K562 (cell line): ENCODE results near the gene ATRIP. TPM values are rescaled to one million over a fixed set of nuclear protein-coding genes. Genes with fewer than 3 reads are reported as not detected.

Source experiments
- ATAC-seq: fragments of 200-7000 bp; cut with Tn5 transposase; 3 replicates; pipeline ENCODE4 v1.9.1; 2020; ENCODE audit warnings: moderate library complexity
- BruUV-seq: library from RNA; stranded (reverse); fragments of 400-500 nt; replicated peaks from 2 replicates; lab custom pipeline; 2021; lab: Mats Ljungman, UMichigan
- CTCF ChIA-PET: fragments of 300-600 bp; formaldehyde crosslinking; extraction: SDS; loops from one replicate; lab custom pipeline; 2021; ENCODE audit warnings: low intra/inter-chr PET ratio; lab: Yijun Ruan, JAX
- POLR2A ChIA-PET: fragments of 300-600, 350-650 bp; sonication (Branson Sonifier 250); formaldehyde crosslinking; extraction: SDS; loops from one replicate; lab custom pipeline; 2021; ENCODE audit warnings: antibody characterized with exemption, inconsistent platforms; lab: Yijun Ruan, JAX
- DNase-seq, 4 experiments: peaks; one replicate each; pipeline versions ENCODE4 v3.0.0 to v3.0.0-alpha.2; 2011 to 2018; ENCODE audit warnings: low spot score in 3 of 4, mixed read lengths in 3 of 4; ENCODE audit errors: extremely low read depth in 1 of 4
- FAIRE-seq: peaks from 2 replicates; lab custom pipeline; 2011; peaks lifted over from hg19 to GRCh38; lab: Jason Lieb, UNC
- H2AFZ ChIP-seq: 2 replicates; pipeline ENCODE4 v1.6.0; 2011; ENCODE audit warnings: low read depth, low read length, control low read depth, inconsistent platforms
- H3K27ac ChIP-seq: fragments of 200-600 bp; 3 replicates; pipeline ENCODE4 v1.8.0; 2011; ENCODE audit warnings: low read depth, mild to moderate bottlenecking, control low read depth, inconsistent platforms, low read length, moderate library complexity, mixed read lengths; ENCODE audit errors: extremely low read depth
- H3K27me3 ChIP-seq, 2 experiments: fragments of 300-600 bp in 1 of 2; 2 replicates in 1 of 2; 3 replicates in 1 of 2; pipeline versions ENCODE4 v1.6.0 to v1.8.0; 2011; ENCODE audit warnings: inconsistent platforms in 2 of 2, low read length in 2 of 2, mild to moderate bottlenecking in 1 of 2, mixed read lengths in 1 of 2, moderate library complexity in 1 of 2; ENCODE audit not compliant: control insufficient read depth in 2 of 2, insufficient read depth in 2 of 2
- H3K36me3 ChIP-seq: fragments of 300-600 bp; 3 replicates; pipeline ENCODE4 v1.8.0; 2011; ENCODE audit warnings: mild to moderate bottlenecking, low read length, inconsistent platforms; ENCODE audit not compliant: control insufficient read depth, insufficient read depth
- H3K4me1 ChIP-seq, 2 experiments: fragments of 200-600 bp in 1 of 2; replicated peaks in 1 of 2; 2 replicates in 1 of 2; 3 replicates in 1 of 2; pipeline versions ENCODE4 v1.5.1 to v1.8.0; 2011; ENCODE audit warnings: inconsistent platforms in 2 of 2, low read length in 2 of 2, mild to moderate bottlenecking in 1 of 2, mixed read lengths in 1 of 2, moderate library complexity in 1 of 2; ENCODE audit not compliant: control insufficient read depth in 2 of 2, insufficient read depth in 2 of 2
- H3K4me2 ChIP-seq: 2 replicates; pipeline ENCODE4 v1.6.1; 2011; ENCODE audit warnings: low read length, control low read depth, inconsistent platforms, mixed read lengths; ENCODE audit not compliant: insufficient read depth
- H3K4me3 ChIP-seq: fragments of 200-600 bp; sonication (generic), shearing (Covaris generic); 2 replicates; pipeline ENCODE4 v1.5.1; 2016; ENCODE audit warnings: control low read depth, inconsistent platforms
- H3K79me2 ChIP-seq: fragments of 200-600 bp; 3 replicates; pipeline ENCODE4 v1.8.0; 2011; ENCODE audit warnings: low read length, inconsistent platforms; ENCODE audit not compliant: control insufficient read depth, insufficient read depth
- H3K9ac ChIP-seq, 2 experiments: 2 replicates each; pipeline versions ENCODE4 v1.6.0 to v1.6.1; 2011; ENCODE audit warnings: low read depth in 2 of 2, low read length in 2 of 2, control low read depth in 1 of 2, inconsistent platforms in 1 of 2, mild to moderate bottlenecking in 1 of 2, mixed read lengths in 1 of 2; ENCODE audit not compliant: insufficient read depth in 1 of 2
- H3K9me1 ChIP-seq: one replicate; pipeline ENCODE4 v1.6.0; 2011; ENCODE audit warnings: inconsistent platforms, mild to moderate bottlenecking, low read length, moderate library complexity; ENCODE audit not compliant: control insufficient read depth, insufficient read depth
- H3K9me3 ChIP-seq: replicated peaks from 2 replicates; pipeline ENCODE4 v1.5.1; 2011; ENCODE audit warnings: low read depth, low read length, inconsistent platforms; ENCODE audit not compliant: control insufficient read depth, insufficient read depth
- H4K20me1 ChIP-seq: replicated peaks from 2 replicates; pipeline ENCODE4 v1.6.1; 2011; ENCODE audit warnings: low read length, inconsistent platforms, mixed read lengths; ENCODE audit not compliant: control insufficient read depth, insufficient read depth
- CEBPZ ChIP-seq: fragments of 150-350 bp; IDR thresholded peaks from 2 replicates; pipeline ENCODE4 v1.6.1; 2014; ENCODE audit warnings: low read depth, mild to moderate bottlenecking, low read length, borderline replicate concordance
- CSDE1 ChIP-seq, 2 experiments: fragments of 450-650 bp; IDR thresholded peaks; 2 replicates each; pipeline ENCODE4 v1.6.1; 2016; ENCODE audit warnings: mild to moderate bottlenecking in 1 of 2
- HINFP ChIP-seq: fragments of 450-650 bp; conservative IDR thresholded peaks from 2 replicates; pipeline ENCODE4 v1.6.1; 2016; ENCODE audit warnings: missing genetic modification characterization, low read depth, mild to moderate bottlenecking, control low read depth, missing compliant biosample characterization
- IRF9 ChIP-seq: fragments of 450-650 bp; IDR thresholded peaks from 2 replicates; pipeline ENCODE4 v1.6.1; 2016; ENCODE audit warnings: missing biosample characterization, missing genetic modification characterization
- NR3C1 ChIP-seq: sonication (generic); formaldehyde crosslinking; IDR thresholded peaks from 2 replicates; pipeline ENCODE4 v1.8.1; 2022; ENCODE audit warnings: missing genetic modification reagents
- NRF1 ChIP-seq, 2 experiments: fragments of 450-650 bp; IDR thresholded peaks in 1 of 2; conservative IDR thresholded peaks in 1 of 2; 2 replicates each; pipeline ENCODE4 v1.6.1; 2014; ENCODE audit warnings: mild to moderate bottlenecking in 2 of 2
- PPARD ChIP-seq: fragments of 250-450 bp; sonication (Bioruptor Pico); IDR thresholded peaks from 2 replicates; pipeline ENCODE4 v1.8.0; 2022; ENCODE audit warnings: inconsistent platforms, mild to moderate bottlenecking, moderate library complexity
- ZFX ChIP-seq: sonication (generic); formaldehyde crosslinking; IDR thresholded peaks from 2 replicates; pipeline ENCODE4 v1.8.0; 2022; ENCODE audit warnings: mild to moderate bottlenecking, missing genetic modification reagents, moderate library complexity
- ZNF263 ChIP-seq: sonication (generic); formaldehyde crosslinking; IDR thresholded peaks from 2 replicates; pipeline ENCODE4 v1.8.0; 2022; ENCODE audit warnings: mild to moderate bottlenecking, missing genetic modification reagents, borderline replicate concordance
- ZNF717 ChIP-seq: fragments of 250-450 bp; sonication (Bioruptor Pico); IDR thresholded peaks from 2 replicates; pipeline ENCODE4 v1.5.0; 2021
- ZNF766 ChIP-seq: fragments of 200-800 bp; sonication (Bioruptor generic); conservative IDR thresholded peaks from 2 replicates; pipeline ENCODE4 v1.6.1; 2016; ENCODE audit warnings: missing genetic modification characterization, missing compliant biosample characterization
- WGBS: fragments of 100-300 bp; shearing (Covaris generic); methylation state at CpG from one replicate; pipeline ENCODE4 v1.1.6; 2016; ENCODE audit warnings: low coverage, mixed read lengths; ENCODE audit not compliant: insufficient coverage; ENCODE audit errors: missing lambda C conversion rate; 5-methylcytosine and 5-hydroxymethylcytosine counted together
- in situ Hi-C: fragments of 300-500 bp; cut with MboI; formaldehyde crosslinking; loops from 4 replicates; pipeline ENCODE4 v1.15.0; 2018; ENCODE audit warnings: inconsistent platforms, mixed read lengths
- intact Hi-C: fragments of 100-400 bp; cut with micrococcal nuclease; formaldehyde crosslinking; loops from 2 replicates; pipeline ENCODE4 v1.14.2; 2022
- polyA plus RNA-seq, 8 experiments: library from polyadenylated mRNA; depleted of rRNA in 4 of 8; stranded (reverse) in 5 of 8; unstranded in 3 of 8; fragments of >200 nt; fragmentation: Nextera tagmentation in 2 of 8; fragmentation: Illumina TruSeq in 1 of 8; extraction: Ambion mirVana in 2 of 8; extraction: Trizol in 1 of 8; gene quantifications; 2 replicates each; pipeline versions ENCODE4 v1.2.1 to v1.2.3, GENCODE V29; 2011 to 2014; ENCODE audit warnings: inconsistent platforms in 1 of 8, missing spikeins in 1 of 8
- total RNA-seq, 7 experiments: library from RNA; depleted of rRNA in 6 of 7; stranded (reverse); fragments of >200 nt in 6 of 7; fragmentation: Illumina TruSeq in 2 of 7; extraction: Trizol in 2 of 7; gene quantifications; 2 replicates each; pipeline versions ENCODE4 v1.2.1 to v1.2.3, GENCODE V29; 2011 to 2021; ENCODE audit warnings: low replicate concordance in 1 of 7
- TF ChIP-seq, protein P1 (sequence below): fragments of 450-650 bp; formaldehyde crosslinking; IDR thresholded peaks from 2 replicates; pipeline ENCODE4 v1.4.0; 2020; ENCODE audit warnings: mild to moderate bottlenecking, moderate library complexity
- TF ChIP-seq, protein P2 (sequence below): fragments of 450-650 bp; conservative IDR thresholded peaks from 2 replicates; pipeline ENCODE4 v1.6.1; 2016; ENCODE audit warnings: missing genetic modification characterization, low read depth, mild to moderate bottlenecking, missing compliant biosample characterization, moderate library complexity

The ATRIP gene
- total and polyA plus RNA-seq, 9 of the 15 experiments (the other 6 are each of a cell fraction or from before 2014, with no cell fraction given): 1.7 to 15.7 (median 10.5) TPM

GRCh38 chr3:48436855-48437254 is 9.7 kb upstream of the ATRIP start:
- Histone ChIP-seq H4K20me1 (no peaks in the 10 kb centered on the region), H3K9me3 (no peaks in the 10 kb centered on the region), H3K4me1 (peaks cover 16 to 17% of the 10 kb centered on the region in 2 experiments; a peak in 4 of 5 replicates), H3K4me3 (no peak overlapping the region), H3K36me3 (peaks cover 34% of the 10 kb centered on the region; the same call in 2 of the 3 replicates), H3K9ac (peak overlapping the region in 1 of 2 experiments; percentile 47; a peak in 1 of 4 replicates), H2AFZ (no peak overlapping the region), H3K79me2 (peaks cover 32% of the 10 kb centered on the region), H3K4me2 (no peak overlapping the region), H3K27me3 (no peaks in the 10 kb centered on the region; a peak in 1 of 5 replicates), H3K27ac (no peak overlapping the region), H3K9me1 (peaks cover 6% of the 10 kb centered on the region)
- POLR2A ChIA-PET: interaction anchor here (0.5 to 2.3 kb wide), 8 partner anchors 9 to 279 kb away, joined by 3 to 21 read pairs (median 4); partner anchors contain the start of genes ATRIP and CDC25A
- FAIRE-seq: no peak
- WGBS: 67% methylated on average over 5 of the region's 7 CpGs
- intact Hi-C loops (loop anchor here (1.0 to 2.0 kb wide), 4 partner anchors 36 to 242 kb away; no protein-coding TSS in a partner anchor), in situ Hi-C loops (loop anchor here (5.0 to 10.0 kb wide), 4 partner anchors 35 to 242 kb away; no protein-coding TSS in a partner anchor)
- DNase-seq: no peak
- CTCF ChIA-PET: interaction anchor here (0.6 to 4.6 kb wide), 4 partner anchors 36 to 1746 kb away, joined by 3 to 59 read pairs (median 26); no protein-coding TSS in a partner anchor
- ATAC-seq: no peak
- BruUV-seq: no TSS peak
- TF ChIP-seq ZNF263 (no peak), CEBPZ (no peak), NR3C1 (CRISPR knock-in tag) (no peak), ZNF766 (CRISPR knock-in tag) (no peak), ZFX (CRISPR knock-in tag) (no peak), CSDE1 (IDR thresholded peaks at IDR 0.05) (no peak), ZNF717 (no peak), PPARD (CRISPR knock-in tag) (no peak), NRF1 (conservative IDR thresholded peaks at IDR 0.05 in 1 of 2, IDR thresholded peaks at IDR 0.05 in 1 of 2) (no peak), IRF9 (tag) (no peak), HINFP (no peak)
- TF ChIP-seq, protein P1, sequence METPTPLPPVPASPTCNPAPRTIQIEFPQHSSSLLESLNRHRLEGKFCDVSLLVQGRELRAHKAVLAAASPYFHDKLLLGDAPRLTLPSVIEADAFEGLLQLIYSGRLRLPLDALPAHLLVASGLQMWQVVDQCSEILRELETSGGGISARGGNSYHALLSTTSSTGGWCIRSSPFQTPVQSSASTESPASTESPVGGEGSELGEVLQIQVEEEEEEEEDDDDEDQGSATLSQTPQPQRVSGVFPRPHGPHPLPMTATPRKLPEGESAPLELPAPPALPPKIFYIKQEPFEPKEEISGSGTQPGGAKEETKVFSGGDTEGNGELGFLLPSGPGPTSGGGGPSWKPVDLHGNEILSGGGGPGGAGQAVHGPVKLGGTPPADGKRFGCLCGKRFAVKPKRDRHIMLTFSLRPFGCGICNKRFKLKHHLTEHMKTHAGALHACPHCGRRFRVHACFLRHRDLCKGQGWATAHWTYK: no peak
- TF ChIP-seq, protein P2, sequence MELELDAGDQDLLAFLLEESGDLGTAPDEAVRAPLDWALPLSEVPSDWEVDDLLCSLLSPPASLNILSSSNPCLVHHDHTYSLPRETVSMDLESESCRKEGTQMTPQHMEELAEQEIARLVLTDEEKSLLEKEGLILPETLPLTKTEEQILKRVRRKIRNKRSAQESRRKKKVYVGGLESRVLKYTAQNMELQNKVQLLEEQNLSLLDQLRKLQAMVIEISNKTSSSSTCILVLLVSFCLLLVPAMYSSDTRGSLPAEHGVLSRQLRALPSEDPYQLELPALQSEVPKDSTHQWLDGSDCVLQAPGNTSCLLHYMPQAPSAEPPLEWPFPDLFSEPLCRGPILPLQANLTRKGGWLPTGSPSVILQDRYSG (tag): no peak
